ENCODE measurements around the gene ARHGEF17. TPM values are rescaled to one million over a fixed set of nuclear protein-coding genes. Genes with fewer than 3 reads are reported as not detected.

The ARHGEF17 gene
- total RNA-seq: 18.6 and 22.6 TPM in 2 replicates

DNA sequence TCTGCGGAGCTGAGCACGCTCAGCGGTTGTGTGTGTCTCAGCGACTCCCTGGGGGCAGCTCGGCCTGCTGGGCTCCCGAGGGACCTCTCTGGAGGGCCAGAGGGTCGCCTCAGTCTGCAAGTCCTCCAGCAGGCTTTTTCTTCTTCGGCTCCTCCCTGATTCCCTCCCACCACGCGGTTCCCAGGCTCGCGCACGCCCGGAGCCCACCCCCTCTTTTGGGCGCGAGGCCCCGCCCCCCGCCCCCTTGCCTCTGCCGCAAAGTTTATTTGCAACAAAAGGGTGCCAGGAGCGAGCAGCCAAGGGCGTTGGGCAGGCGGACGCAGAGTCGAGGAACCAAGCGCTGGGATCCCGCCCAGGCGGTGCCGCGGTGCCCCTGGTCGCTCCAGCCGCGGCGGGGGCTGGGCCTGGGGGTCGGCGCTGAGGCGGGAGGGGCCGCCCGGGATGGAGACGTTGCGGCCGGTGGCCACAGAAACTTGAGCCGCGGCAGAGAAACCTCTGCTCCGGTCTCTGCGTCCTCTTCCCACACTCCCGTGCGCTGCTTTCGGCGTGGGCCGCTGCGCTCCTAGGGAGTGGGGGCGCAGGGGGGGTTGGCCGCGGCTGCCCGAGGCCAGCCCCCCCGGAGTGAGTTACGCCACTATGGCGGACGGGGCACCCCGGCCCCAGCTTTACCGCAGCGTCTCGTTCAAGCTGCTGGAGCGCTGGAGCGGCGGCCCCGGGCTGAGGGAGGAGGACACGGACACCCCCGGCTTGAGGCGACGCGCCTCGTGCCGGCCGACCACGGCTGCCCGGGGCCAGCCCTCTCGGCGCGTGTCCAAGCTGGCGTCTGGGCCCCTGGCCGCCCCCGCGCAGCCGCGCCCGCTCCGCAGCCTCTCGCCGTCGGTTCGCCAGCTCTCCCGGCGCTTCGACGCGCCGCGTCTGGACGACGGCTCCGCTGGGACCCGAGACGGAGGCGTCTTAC lies at the start of gene ARHGEF17:
ARHGEF17 (plus strand) TSS at position 274 of the 958 bp plus-strand sequence; CDS start at position 637, 363 bp downstream.

DNA sequence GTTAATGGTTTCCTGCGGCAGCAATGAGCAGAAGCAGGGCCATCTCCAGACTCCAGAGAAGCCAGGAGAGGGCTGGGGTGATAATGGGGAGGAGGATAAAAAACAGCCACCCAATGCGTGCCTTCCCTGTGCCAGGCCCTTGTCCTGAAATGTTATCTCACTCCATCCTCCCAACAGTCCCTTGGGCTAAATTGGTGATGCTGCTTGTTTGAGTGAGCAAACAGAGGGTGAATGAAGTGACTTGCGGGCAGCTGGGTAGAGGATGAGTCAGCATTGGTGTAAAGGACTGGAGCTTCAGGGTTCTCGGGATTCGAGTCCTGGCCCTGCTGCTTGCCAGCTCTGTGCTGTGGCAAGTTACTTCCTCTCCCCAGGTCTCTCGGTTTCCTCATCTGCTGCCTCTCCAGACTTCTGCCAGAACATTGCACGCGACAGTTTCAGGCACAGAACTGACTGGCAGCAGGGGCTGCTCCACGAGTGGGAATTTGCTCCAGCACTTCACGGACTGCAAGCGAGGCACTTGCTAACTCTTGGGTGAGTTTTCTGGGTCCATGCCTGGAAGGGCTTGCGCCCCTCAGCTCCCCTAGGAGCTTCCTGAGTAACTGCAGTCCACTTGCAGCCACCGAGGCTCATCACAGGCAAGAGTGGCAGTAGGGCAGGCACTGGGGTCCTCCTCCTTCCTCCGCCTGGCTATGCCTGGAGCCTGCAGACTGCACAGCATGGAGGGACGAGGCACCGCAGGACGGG lies 36.0 kb upstream of the ARHGEF17 start, which contains the start of gene P2RY6:
P2RY6 (plus strand) TSS at position 403 of the 744 bp plus-strand sequence. CDS start 24,181 bp downstream, outside the sequence.

GRCh38 chr11:73376160-73376802 lies 68.2 kb downstream of the ARHGEF17 start, which contains the start of gene RELT:
Gene RELT (plus strand): TSS chr11:73376399. CDS start chr11:73389137, 12,738 bp downstream.

Other genes with a start within 250 kb of the ARHGEF17 start
- 4.2 and 6.8 TPM in 2 replicates for gene FCHSD2, start 166.0 kb upstream of the ARHGEF17 start, total RNA-seq
- gene P2RY2, start 90.0 kb upstream of the ARHGEF17 start, total RNA-seq: not detected in 2 replicates
- 1.1 TPM in 1 of 2 replicates, not detected in the other for gene P2RY6, start 35.9 kb upstream of the ARHGEF17 start, total RNA-seq
- 5.3 and 5.4 TPM in 2 replicates for gene RELT, start 68.1 kb downstream of the ARHGEF17 start, total RNA-seq

Measured in cardiac atrium fibroblast (primary cell).